Ishikawa (cell line): ENCODE data around the gene PTDSS2.

Experiments
- CEBPB ChIP-seq: IDR thresholded peaks from 2 replicates; pipeline ENCODE4 v1.6.1; 2012
- CREB1 ChIP-seq: IDR thresholded peaks from 2 replicates; pipeline ENCODE4 v1.6.1; 2012; ENCODE audit warnings: low read depth
- EGR1 ChIP-seq: IDR thresholded peaks from 2 replicates; pipeline ENCODE4 v1.6.1; 2012
- EP300 ChIP-seq: IDR thresholded peaks from 2 replicates; pipeline ENCODE4 v1.6.1; 2012; ENCODE audit warnings: borderline replicate concordance
- FOXM1 ChIP-seq: IDR thresholded peaks from 2 replicates; pipeline ENCODE4 v1.6.1; 2012; ENCODE audit warnings: low read depth, borderline replicate concordance
- MAX ChIP-seq: IDR thresholded peaks from 2 replicates; pipeline ENCODE4 v1.6.1; 2012
- NFIC ChIP-seq: IDR thresholded peaks from 2 replicates; pipeline ENCODE4 v1.6.1; 2012
- RAD21 ChIP-seq: IDR thresholded peaks from 2 replicates; pipeline ENCODE4 v1.6.1; 2012; ENCODE audit warnings: low read depth
- REST ChIP-seq: IDR thresholded peaks from 2 replicates; pipeline ENCODE4 v1.6.1; 2012; ENCODE audit warnings: low read depth, mild to moderate bottlenecking
- TAF1 ChIP-seq: IDR thresholded peaks from 2 replicates; pipeline ENCODE4 v1.6.1; 2012; ENCODE audit warnings: low read depth, mild to moderate bottlenecking
- TCF12 ChIP-seq: IDR thresholded peaks from 2 replicates; pipeline ENCODE4 v1.6.1; 2012; ENCODE audit warnings: low read depth
- TEAD4 ChIP-seq: IDR thresholded peaks from 2 replicates; pipeline ENCODE4 v1.6.1; 2012
- USF1 ChIP-seq: IDR thresholded peaks from 2 replicates; pipeline ENCODE4 v1.6.1; 2012
- YY1 ChIP-seq: IDR thresholded peaks from 2 replicates; pipeline ENCODE4 v1.6.1; 2012; ENCODE audit warnings: low read depth
- ZBTB7A ChIP-seq: IDR thresholded peaks from 2 replicates; pipeline ENCODE4 v1.6.1; 2012; ENCODE audit warnings: low read depth

Gene PTDSS2

GRCh38 chr11:457111-457760 lies 7.2 kb downstream of the PTDSS2 start:
- no peak for TF ChIP-seq REST
- TF ChIP-seq RAD21, result no peak
- TF ChIP-seq TCF12, result no peak
- TF ChIP-seq MAX, result no peak
- TF ChIP-seq EP300, result no peak
- TF ChIP-seq FOXM1, result no peak
- TF ChIP-seq CREB1, result no peak
- TF ChIP-seq EGR1, result no peak
- no peak for TF ChIP-seq TAF1
- no peak for TF ChIP-seq NFIC
- TF ChIP-seq CEBPB, result no peak
- TF ChIP-seq USF1, result no peak

GRCh38 chr11:459511-460220 lies 9.6 kb downstream of the PTDSS2 start:
- no peak for TF ChIP-seq CEBPB
- TF ChIP-seq EGR1, result no peak
- no peak for TF ChIP-seq NFIC
- TF ChIP-seq RAD21, result no peak
- TF ChIP-seq TEAD4, result no peak
- no peak for TF ChIP-seq ZBTB7A
- no peak for TF ChIP-seq EP300
- TF ChIP-seq TAF1, result no peak
- no peak for TF ChIP-seq MAX
- TF ChIP-seq YY1, result no peak
- no peak for TF ChIP-seq REST
- TF ChIP-seq FOXM1, result no peak
- no peak for TF ChIP-seq CREB1
- no peak for TF ChIP-seq USF1
- TF ChIP-seq TCF12, result no peak

GRCh38 chr11:460331-461199 lies 10.5 kb downstream of the PTDSS2 start:
- TF ChIP-seq ZBTB7A (no peak), USF1 (peak; percentile 94), YY1 (no peak), TCF12 (peak; percentile 60), EP300 (peak; percentile 66), TEAD4 (peak; percentile 91), FOXM1 (no peak), EGR1 (no peak), TAF1 (no peak), RAD21 (no peak; the same call in 1 of the 2 replicates), MAX (peak; percentile 81), REST (no peak), CREB1 (no peak), CEBPB (no peak), NFIC (peak; percentile 88)
